ENCODE data around the gene PCBP3. TPM values are rescaled to one million over a fixed set of nuclear protein-coding genes. Genes with fewer than 3 reads are reported as not detected.
"Not testable (repeated sequence)": the region's sequence is repeated elsewhere in the genome, so short reads cannot be mapped to it uniquely, and the experiment has no call there.

Gene PCBP3
- total and polyA plus RNA-seq, 8 donors, result 0.83 to 4.3 (median 1.7) TPM

DNA sequence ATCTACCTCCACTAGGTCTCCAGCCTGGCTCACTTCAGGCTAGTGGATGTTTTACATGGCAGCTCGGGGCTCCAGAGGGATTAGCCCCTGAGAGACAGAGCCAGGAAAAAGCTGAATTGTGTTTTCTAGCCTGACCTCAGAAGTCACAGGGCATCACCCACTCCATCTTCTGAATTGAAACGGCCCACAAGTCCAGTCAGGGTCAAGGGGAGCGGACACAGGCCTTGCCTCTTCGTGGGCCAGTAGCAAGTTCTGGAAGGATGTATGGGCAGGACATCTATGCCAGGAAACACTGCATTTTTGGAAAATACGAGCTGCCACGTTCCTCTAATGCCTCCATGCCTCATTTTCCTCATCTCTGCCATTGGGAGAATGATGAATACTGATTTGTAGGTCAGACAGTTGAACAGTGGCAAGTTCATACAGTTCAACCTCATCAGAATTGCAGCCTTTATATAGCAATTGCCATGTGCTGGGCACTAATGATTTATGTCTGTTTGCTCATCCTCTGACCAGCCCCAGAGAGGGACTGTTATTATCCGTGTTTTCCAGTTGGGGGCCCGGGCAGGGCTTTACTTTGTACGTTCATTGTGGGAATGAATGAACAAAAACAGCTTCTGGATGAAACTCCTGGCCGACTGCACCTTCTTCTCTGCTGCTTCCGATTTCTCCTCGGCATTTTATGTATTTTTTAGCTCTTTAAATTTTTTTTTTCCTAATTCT, 23.2 kb upstream of the PCBP3 start:
- Histone ChIP-seq H3K27ac (no peak overlapping the region), H3K9me3 (no peaks in the 10 kb centered on the region), H3K4me3 (no peak overlapping the region), H3K36me3 (no peaks in the 10 kb centered on the region), H3K27me3 (peaks cover 0 to 6% (median 0%) of the 10 kb centered on the region in 4 donors), H3K4me1 (peaks cover 0 to 2% (median 0%) of the 10 kb centered on the region in 3 donors)
- intact Hi-C loops (cut with DNase I), result no loop called here
- FAIRE-seq, result no peak
- WGBS, 2 donors, result 40 to 59% methylated on average over 12 of the region's 12 CpGs
- no peak for ATAC-seq
- TF ChIP-seq, protein P1, sequence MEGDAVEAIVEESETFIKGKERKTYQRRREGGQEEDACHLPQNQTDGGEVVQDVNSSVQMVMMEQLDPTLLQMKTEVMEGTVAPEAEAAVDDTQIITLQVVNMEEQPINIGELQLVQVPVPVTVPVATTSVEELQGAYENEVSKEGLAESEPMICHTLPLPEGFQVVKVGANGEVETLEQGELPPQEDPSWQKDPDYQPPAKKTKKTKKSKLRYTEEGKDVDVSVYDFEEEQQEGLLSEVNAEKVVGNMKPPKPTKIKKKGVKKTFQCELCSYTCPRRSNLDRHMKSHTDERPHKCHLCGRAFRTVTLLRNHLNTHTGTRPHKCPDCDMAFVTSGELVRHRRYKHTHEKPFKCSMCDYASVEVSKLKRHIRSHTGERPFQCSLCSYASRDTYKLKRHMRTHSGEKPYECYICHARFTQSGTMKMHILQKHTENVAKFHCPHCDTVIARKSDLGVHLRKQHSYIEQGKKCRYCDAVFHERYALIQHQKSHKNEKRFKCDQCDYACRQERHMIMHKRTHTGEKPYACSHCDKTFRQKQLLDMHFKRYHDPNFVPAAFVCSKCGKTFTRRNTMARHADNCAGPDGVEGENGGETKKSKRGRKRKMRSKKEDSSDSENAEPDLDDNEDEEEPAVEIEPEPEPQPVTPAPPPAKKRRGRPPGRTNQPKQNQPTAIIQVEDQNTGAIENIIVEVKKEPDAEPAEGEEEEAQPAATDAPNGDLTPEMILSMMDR (IDR thresholded peaks at IDR 0.05), result no peak
- no peak for DNase-seq

DNA sequence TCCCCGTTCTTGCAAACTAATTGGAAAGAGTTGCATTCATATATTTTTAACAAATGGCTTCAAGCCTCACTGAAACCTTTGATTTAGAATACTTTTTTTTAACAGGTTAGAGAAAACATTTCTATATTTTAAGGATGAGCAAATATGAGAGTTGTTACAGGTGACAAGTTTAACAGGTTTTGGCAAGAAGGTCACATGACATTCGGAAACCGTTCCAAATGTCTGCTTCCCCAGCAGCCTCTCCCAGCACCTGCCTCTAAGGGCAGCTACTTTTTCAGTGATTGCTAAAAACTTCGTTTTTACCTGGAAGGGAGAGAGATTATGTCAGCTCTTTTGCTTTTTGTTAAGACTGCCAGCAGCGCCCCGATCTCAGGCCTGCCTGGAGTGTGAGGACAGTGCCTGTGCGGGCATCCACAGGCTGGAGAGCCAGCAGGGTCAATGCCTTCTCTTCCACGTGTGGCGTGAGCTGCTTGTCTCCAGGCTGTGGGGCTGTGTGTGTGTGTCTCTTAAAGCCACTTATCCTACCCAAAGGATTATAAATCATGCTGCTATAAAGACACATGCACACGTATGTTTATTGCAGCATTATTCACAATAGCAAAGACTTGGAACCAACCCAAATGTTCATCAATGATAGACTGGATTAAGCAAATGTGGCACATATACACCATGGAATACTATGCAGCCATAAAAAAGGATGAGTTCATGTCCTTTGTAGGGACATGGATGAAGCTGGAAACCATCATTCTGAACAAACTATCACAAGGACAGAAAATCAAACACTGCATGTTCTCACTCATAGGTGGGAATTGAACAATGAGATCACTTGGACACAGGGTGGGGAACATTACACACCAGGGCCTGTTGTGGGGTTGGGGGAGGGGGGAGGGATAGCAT, 21.8 kb upstream of the PCBP3 start:
- FAIRE-seq; intact Hi-C loops (cut with DNase I): not testable (repeated sequence)

DNA sequence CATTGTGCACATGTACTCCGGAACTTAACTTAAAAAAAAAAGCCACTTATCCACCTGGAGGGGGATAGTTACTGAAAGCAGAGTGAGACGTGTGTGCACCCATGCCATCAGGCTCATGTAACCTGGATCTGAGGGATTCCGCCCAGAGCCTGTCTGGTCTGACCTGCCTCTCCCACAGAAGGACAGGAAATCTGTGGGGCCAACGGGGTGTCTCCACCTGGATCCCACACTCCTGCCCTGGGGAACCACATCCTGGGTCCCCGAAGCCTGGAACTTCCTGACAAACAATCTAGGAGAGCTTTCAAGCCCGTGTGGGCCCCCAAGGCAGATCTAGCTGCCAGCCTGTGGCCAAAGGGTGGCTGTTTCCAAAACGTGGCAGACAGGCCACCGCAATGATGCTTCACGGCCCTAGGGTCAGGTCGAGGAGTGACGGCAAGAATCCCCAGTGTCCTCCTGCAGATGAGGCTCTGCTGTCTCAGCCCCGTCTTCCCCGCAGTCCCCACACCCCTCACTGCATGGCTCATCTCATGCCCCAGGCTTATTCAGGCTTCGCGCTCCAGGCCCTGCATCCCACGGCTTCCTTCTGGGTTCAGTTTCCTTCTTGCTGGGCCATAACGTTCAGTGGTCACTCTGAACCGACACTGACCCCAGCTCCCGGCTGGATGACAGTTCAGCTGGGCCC, 21.0 kb upstream of the PCBP3 start:
- Histone ChIP-seq H3K9me3 (no peaks in the 10 kb centered on the region), H3K27ac (no peak overlapping the region), H3K4me3 (no peak overlapping the region), H3K36me3 (no peaks in the 10 kb centered on the region), H3K27me3 (peaks cover 0 to 6% (median 0%) of the 10 kb centered on the region in 4 donors), H3K4me1 (no peaks in the 10 kb centered on the region)
- DNase-seq (no peak), ATAC-seq (no peak), FAIRE-seq (no peak)
- intact Hi-C loops (cut with DNase I), result no loop called here
- 58 to 67% methylated on average over 19 of the region's 19 CpGs for WGBS, 2 donors
- TF ChIP-seq, protein P1 (IDR thresholded peaks at IDR 0.05), result no peak

More for the DNA sequence above, 21.8 kb upstream of the PCBP3 start:
- 52 to 56% methylated on average over 10 of the region's 10 CpGs for WGBS, 2 donors
- ATAC-seq, H3K36me3 ChIP-seq, DNase-seq, H3K9me3 ChIP-seq, H3K27ac ChIP-seq, H3K4me3 ChIP-seq, H3K4me1 ChIP-seq, H3K27me3 ChIP-seq: not testable (repeated sequence)

DNA sequence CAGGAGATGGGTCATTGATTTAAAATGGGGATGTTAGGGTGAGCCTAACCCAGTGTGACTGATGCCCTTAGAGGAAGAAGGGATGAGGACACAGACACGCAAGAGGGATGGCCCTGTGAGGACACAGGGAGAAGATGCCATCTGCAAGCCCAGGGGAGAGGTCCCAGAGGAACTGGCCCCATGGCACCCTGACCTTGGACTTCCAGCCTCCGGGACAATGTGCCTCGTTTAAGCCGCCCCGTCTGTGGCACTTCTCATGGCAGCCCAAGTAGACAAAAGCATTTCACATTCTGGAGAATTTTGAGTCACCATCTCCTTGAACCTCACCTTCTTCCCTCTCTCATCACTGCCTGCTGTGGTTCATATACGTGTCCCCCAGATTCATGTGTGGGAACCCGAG, 20.1 kb upstream of the PCBP3 start:
- Histone ChIP-seq H3K27me3 (peaks cover 0 to 6% (median 0%) of the 10 kb centered on the region in 4 donors), H3K4me3 (no peak overlapping the region), H3K4me1 (no peaks in the 10 kb centered on the region), H3K36me3 (no peaks in the 10 kb centered on the region), H3K27ac (no peak overlapping the region), H3K9me3 (no peaks in the 10 kb centered on the region)
- intact Hi-C loops (cut with DNase I), result no loop called here
- WGBS, 2 donors, result 48 to 56% methylated on average over 7 of the region's 7 CpGs
- TF ChIP-seq, protein P1 (IDR thresholded peaks at IDR 0.05), result no peak
- ATAC-seq, result no peak
- FAIRE-seq, result no peak
- DNase-seq, result no peak

DNA sequence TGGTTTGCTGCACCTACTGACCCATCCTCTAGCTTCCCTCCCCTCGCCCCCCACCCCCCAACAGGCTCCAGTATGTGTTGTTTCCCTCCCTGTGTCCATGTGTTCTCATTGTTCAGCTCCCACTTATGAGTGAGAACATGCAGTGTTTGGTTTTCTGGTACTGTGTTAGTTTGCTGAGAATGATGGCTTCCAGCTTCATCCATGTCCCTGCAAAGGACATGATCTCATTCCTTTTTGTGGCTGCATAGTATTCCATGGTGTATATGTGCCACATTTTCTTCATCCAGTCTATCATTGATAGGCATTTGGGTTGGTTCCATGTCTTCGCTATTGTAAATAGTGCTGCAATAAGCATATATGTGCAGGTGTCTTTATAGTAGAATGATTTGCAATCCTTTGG, 17.4 kb upstream of the PCBP3 start:
- H3K9me3 ChIP-seq; H3K4me3 ChIP-seq; FAIRE-seq; H3K4me1 ChIP-seq; H3K27ac ChIP-seq; H3K27me3 ChIP-seq; ATAC-seq; DNase-seq; H3K36me3 ChIP-seq; intact Hi-C loops (cut with DNase I): not testable (repeated sequence)
- WGBS, 2 donors, result 45 to 51% methylated on average over 2 of the region's 2 CpGs

All from pancreas (tissue), 10 donors.